GM13976 (cell line): Measurements from ENCODE around the gene COQ7.

Source experiments
- DNase-seq: peaks from one replicate; pipeline ENCODE4 v3.0.0; 2012; ENCODE audit warnings: low spot score
- in situ Hi-C: fragments of 300-500 bp; cut with MboI; formaldehyde crosslinking; loops from one replicate; pipeline ENCODE4 v1.12.0; 2022; ENCODE audit warnings: low sequenced_read_pairs, mixed read lengths, inconsistent platforms; ENCODE audit not compliant: unreplicated experiment
- TF ChIP-seq, protein P1 (sequence below): IDR thresholded peaks from 2 replicates; pipeline ENCODE4 v1.5.1; 2012; ENCODE audit warnings: borderline replicate concordance, mild to moderate bottlenecking; ENCODE audit not compliant: insufficient read depth; ENCODE audit errors: extremely low read depth, missing control alignments, control extremely low read depth

COQ7 gene

DNA sequence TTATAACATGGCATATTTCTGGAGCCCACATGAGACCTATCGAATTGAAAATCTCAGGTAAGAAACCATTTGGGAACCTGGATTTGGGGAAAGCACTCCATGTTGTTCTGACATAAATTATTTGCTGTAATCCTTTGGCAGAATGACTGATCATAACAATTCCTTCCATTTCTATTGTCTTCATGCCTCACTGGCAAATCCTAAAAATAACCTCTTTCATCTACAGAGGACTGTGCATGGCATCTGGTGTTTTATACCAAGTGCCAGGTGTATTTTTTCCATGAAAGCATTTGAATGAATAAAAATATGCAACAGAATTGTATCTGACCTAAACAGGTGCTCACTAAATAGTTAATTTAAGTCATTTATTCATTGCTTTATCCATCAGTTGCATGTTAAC is 33.7 kb upstream of the COQ7 start:
- in situ Hi-C loops = no loop called here
- DNase-seq = no peak
- TF ChIP-seq, protein P1, sequence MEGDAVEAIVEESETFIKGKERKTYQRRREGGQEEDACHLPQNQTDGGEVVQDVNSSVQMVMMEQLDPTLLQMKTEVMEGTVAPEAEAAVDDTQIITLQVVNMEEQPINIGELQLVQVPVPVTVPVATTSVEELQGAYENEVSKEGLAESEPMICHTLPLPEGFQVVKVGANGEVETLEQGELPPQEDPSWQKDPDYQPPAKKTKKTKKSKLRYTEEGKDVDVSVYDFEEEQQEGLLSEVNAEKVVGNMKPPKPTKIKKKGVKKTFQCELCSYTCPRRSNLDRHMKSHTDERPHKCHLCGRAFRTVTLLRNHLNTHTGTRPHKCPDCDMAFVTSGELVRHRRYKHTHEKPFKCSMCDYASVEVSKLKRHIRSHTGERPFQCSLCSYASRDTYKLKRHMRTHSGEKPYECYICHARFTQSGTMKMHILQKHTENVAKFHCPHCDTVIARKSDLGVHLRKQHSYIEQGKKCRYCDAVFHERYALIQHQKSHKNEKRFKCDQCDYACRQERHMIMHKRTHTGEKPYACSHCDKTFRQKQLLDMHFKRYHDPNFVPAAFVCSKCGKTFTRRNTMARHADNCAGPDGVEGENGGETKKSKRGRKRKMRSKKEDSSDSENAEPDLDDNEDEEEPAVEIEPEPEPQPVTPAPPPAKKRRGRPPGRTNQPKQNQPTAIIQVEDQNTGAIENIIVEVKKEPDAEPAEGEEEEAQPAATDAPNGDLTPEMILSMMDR = no peak

DNA sequence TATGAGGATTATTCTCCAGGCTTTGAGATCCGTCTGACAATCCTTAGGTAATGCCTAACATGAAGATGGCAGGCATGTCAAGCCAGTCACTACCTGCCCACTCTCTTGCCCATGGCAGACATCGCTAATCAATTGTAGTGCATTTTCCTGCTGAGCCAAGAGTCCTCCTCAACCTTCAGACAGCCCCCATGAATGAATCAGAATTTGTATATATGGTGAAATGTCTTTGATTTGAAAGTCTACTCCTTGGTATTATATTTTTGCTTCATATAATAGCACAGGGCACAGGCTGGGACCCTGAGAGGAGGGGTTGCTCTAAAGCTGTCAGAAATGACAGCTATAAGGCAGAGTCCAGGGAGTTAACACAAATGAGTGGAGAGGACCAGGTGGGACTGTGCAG is 27.0 kb upstream of the COQ7 start:
- in situ Hi-C loops = no loop called here
- TF ChIP-seq, protein P1 = no peak
- DNase-seq = no peak

DNA sequence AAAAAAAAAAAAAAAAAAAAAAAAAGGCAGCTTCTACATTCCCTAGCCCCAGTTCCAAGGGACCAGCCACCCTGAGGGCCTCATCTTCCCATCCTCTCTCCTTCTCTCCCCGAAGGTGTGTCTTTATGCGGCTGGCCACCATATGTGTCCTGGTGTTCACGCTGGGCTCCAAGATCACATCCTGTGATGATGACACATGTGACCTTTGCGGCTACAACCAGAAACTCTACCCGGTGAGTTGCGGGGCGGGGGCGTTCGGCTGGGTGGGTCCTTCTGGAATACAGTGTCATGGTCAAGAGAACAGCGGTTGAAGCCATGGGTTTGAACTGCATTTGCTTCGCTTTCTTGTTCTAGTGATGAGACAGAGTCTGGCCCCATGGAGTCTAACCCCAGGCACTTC is 22.6 kb upstream of the COQ7 start:
- in situ Hi-C loops = no loop called here
- no peak for DNase-seq
- TF ChIP-seq, protein P1 = no peak

DNA sequence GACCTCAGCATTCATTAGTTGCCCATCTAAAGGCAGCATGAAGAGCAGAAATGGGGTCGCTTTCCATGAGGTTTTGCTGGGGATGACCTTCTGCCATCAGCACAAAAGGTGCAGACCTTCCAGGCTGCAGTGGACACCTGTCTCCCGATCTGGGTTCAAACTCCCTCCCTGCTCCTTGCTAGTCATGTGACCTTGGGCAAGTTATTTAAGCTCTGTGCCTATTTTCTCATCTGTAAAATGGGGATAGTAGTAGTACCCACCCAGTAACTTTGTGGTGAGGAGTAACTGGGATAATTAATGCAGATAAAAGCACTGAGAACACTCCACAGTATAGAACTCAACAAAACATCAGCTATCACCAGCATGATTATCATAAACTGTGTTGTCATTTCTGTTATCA is 21.4 kb upstream of the COQ7 start:
- TF ChIP-seq, protein P1 = no peak
- no peak for DNase-seq
- in situ Hi-C loops = no loop called here

DNA sequence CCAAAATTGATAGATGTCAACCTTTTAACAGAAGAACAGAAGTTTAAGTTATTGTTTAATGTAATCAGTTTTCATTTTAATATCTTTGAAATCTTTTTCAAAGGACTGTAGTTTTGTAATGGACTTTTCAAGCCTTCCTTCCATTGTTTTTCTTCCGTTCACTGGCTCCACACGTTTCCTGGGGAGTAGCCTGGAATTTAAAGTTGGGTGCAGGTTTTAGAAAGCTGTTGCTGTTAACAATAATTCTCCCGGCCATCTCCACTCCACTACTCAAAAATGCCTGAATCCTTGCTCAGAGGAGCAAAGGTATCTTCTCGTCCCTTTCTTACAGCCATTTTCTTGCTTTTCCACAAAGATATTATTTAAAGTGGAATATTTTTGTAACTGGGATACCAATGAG is 4.7 kb upstream of the COQ7 start:
- TF ChIP-seq, protein P1 = no peak
- in situ Hi-C loops = no loop called here
- no peak for DNase-seq

DNA sequence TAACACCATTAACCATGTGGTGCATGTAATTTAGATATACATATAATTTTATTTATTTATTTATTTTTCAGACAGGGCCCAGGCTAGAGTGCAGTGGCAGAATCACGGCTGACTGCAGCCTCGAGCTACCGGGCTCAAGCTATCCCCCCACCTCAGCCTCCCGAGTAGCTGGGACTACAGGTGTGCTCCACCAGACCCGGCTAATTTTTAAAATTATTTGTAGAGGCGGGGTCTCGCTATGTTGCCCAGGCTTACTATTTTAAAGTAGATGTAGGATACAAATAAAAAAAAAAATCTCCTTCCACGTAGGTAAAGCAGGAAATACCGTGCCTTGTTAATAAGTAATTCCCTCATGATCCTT is 446 bp upstream of the COQ7 start:
- TF ChIP-seq, protein P1 = no peak
- DNase-seq = no peak
- in situ Hi-C loops = no loop called here

DNA sequence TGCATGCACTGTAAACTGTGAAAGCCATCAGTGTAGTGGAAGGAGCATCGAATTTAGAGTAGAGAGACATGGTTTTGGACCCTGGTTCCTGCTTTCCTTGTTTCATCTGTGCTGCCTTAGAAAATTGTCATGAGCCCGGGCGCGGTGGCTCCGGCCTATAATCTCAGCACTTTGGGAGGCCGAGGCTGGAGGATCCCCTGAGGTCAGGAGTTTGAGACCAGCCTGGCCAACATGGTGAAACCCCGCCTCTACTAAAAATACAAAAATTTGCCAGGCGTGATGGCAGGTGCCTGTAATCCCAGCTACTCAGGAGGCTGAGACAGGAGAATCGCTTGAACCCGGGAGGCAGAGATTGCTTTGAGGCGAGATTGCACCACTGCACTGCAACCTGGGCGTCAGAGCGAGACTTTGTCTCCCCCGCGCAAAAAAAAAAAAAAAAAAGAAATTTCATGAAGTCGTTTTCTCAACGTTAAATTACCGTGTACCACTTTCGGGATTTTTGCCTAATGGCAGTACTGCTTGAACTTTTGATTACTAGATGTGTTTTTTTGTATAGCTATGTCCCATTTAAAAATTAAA is 912 bp downstream of the COQ7 start:
- in situ Hi-C loops = no loop called here
- TF ChIP-seq, protein P1 = no peak
- DNase-seq = no peak
